Testis (tissue), 2 donors: ENCODE measurements around the gene ZMYND11.

Experiments used
- POLR2A ChIP-seq: fragments of 450-650 bp; IDR thresholded peaks from one replicate; pipeline ENCODE4 v1.6.1; 2017; ENCODE audit warnings: antibody characterized with exemption, mild to moderate bottlenecking, moderate library complexity
- TF ChIP-seq, protein P1 (sequence below), 3 experiments: fragments of 450-650 bp in 2 of 3; fragments of 200-600 bp in 1 of 3; sonication (generic) in 1 of 3; IDR thresholded peaks; one replicate each; pipeline ENCODE4 v1.5.1; 2016 to 2019; ENCODE audit warnings: antibody characterized with exemption in 3 of 3, mild to moderate bottlenecking in 2 of 3, moderate library complexity in 1 of 3

DNA sequence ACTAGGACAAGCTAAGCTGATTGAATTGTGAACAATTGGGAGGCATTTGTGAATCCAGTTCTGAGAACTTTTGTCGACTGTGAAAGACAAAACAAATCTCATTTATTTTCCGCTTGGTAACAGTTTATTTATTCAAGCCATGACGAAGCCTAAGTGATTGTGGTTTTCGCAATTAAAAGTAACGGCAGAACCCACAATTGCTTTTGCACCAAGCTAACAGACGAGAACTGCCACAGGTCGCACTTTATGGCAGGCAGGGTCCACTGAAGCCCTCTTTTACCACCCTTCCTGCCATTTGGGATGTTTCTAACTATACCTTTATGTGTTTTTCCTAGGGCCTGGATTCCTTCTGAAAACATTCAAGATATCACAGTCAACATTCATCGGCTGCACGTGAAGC lies 111.2 kb downstream of the ZMYND11 start:
- TF ChIP-seq, protein P1, sequence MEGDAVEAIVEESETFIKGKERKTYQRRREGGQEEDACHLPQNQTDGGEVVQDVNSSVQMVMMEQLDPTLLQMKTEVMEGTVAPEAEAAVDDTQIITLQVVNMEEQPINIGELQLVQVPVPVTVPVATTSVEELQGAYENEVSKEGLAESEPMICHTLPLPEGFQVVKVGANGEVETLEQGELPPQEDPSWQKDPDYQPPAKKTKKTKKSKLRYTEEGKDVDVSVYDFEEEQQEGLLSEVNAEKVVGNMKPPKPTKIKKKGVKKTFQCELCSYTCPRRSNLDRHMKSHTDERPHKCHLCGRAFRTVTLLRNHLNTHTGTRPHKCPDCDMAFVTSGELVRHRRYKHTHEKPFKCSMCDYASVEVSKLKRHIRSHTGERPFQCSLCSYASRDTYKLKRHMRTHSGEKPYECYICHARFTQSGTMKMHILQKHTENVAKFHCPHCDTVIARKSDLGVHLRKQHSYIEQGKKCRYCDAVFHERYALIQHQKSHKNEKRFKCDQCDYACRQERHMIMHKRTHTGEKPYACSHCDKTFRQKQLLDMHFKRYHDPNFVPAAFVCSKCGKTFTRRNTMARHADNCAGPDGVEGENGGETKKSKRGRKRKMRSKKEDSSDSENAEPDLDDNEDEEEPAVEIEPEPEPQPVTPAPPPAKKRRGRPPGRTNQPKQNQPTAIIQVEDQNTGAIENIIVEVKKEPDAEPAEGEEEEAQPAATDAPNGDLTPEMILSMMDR (IDR thresholded peaks at IDR 0.05): no peak
- TF ChIP-seq POLR2A: no peak
